ENCODE measurements around the gene TTC23.

GRCh38 chr15:99126131-99126588 is 123.2 kb downstream of the TTC23 start:
- TF ChIP-seq, protein P1, sequence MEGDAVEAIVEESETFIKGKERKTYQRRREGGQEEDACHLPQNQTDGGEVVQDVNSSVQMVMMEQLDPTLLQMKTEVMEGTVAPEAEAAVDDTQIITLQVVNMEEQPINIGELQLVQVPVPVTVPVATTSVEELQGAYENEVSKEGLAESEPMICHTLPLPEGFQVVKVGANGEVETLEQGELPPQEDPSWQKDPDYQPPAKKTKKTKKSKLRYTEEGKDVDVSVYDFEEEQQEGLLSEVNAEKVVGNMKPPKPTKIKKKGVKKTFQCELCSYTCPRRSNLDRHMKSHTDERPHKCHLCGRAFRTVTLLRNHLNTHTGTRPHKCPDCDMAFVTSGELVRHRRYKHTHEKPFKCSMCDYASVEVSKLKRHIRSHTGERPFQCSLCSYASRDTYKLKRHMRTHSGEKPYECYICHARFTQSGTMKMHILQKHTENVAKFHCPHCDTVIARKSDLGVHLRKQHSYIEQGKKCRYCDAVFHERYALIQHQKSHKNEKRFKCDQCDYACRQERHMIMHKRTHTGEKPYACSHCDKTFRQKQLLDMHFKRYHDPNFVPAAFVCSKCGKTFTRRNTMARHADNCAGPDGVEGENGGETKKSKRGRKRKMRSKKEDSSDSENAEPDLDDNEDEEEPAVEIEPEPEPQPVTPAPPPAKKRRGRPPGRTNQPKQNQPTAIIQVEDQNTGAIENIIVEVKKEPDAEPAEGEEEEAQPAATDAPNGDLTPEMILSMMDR (IDR thresholded peaks at IDR 0.05), result no peak
- TF ChIP-seq EP300 (IDR thresholded peaks at IDR 0.05), result no peak
- no peak for TF ChIP-seq POLR2A (IDR thresholded peaks at IDR 0.05)
- no peak for TF ChIP-seq POLR2AphosphoS5 (IDR thresholded peaks at IDR 0.05)
